ENCODE data around the gene OSBPL10. TPM values are rescaled to one million over a fixed set of nuclear protein-coding genes. Genes with fewer than 3 reads are reported as not detected.

Gene OSBPL10
- total RNA-seq, 1 donor from 2014 or later, result 45.4 TPM

- no peak for DNase-seq (ENCODE audit: low spot score)
- no peak overlapping the region for H3K4me3 Mint-ChIP-seq (ENCODE audit: unreplicated experiment)
- H3K9me3 Mint-ChIP-seq (ENCODE audit: low read depth), result no peaks in the 10 kb centered on the region
- peaks cover 1% of the 10 kb centered on the region for H3K36me3 Mint-ChIP-seq (ENCODE audit: low read depth)
- H3K27ac Mint-ChIP-seq (ENCODE audit: unreplicated experiment), result no peak overlapping the region
- peaks cover 34% of the 10 kb centered on the region for H3K4me1 Mint-ChIP-seq (ENCODE audit: low read depth)
- H3K27me3 Mint-ChIP-seq (ENCODE audit: low read depth), result no peaks in the 10 kb centered on the region
- TF ChIP-seq, protein P1, sequence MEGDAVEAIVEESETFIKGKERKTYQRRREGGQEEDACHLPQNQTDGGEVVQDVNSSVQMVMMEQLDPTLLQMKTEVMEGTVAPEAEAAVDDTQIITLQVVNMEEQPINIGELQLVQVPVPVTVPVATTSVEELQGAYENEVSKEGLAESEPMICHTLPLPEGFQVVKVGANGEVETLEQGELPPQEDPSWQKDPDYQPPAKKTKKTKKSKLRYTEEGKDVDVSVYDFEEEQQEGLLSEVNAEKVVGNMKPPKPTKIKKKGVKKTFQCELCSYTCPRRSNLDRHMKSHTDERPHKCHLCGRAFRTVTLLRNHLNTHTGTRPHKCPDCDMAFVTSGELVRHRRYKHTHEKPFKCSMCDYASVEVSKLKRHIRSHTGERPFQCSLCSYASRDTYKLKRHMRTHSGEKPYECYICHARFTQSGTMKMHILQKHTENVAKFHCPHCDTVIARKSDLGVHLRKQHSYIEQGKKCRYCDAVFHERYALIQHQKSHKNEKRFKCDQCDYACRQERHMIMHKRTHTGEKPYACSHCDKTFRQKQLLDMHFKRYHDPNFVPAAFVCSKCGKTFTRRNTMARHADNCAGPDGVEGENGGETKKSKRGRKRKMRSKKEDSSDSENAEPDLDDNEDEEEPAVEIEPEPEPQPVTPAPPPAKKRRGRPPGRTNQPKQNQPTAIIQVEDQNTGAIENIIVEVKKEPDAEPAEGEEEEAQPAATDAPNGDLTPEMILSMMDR (IDR thresholded peaks at IDR 0.05), result no peak
These were observed 141.7 kb downstream of the OSBPL10 start for GRCh38 chr3:31839144-31839917.

DNA sequence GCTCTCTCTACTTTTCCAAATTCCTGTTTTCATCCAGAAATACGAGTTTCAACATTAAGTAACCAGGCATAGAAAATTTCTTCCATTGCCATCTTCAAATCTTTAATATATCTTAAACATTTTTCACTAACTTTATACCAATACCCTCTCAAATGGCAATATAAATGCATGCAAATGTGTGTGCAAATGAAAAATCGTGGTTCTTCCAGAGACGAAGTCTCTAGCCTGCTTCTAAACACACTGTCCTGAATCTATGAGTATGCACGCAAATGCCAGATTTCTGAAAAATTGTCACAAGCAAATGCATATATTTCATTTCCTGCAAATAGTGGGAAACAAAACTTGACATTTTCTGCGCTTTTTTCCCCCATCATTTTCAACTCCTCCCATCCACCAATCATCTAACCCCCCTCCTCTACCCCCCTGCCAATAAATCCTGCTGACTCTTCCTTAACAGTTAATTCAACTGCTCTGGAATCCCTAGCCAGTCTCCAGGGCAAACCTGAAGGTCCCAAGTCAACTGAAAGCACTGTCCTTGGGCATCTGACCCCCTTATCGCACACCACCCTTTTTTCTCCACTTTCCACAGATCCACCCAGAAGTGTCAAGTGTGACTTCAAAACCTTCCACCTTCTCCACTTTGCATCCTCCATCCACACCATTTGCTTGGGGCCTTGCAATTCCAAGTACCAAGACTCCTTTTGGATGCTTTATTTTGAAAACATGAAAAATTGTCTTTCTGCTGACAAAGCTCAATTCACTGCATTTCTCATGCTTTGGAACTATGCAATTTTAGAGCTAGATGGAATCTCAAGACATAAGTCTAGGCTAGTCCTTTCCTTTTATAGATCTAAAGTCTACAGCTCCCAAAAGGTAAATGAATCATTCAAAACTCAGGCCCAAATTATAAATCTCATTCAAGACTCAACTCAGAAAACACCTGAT lies 144.7 kb downstream of the OSBPL10 start:
- Mint-ChIP-seq H3K27me3 (ENCODE audit: low read depth) (no peaks in the 10 kb centered on the region), H3K27ac (ENCODE audit: unreplicated experiment) (peak overlapping the region; percentile 29), H3K36me3 (ENCODE audit: low read depth) (peaks cover 1% of the 10 kb centered on the region), H3K4me1 (ENCODE audit: low read depth) (peaks cover 56% of the 10 kb centered on the region), H3K9me3 (ENCODE audit: low read depth) (no peaks in the 10 kb centered on the region), H3K4me3 (ENCODE audit: unreplicated experiment) (no peak overlapping the region)
- TF ChIP-seq, protein P1 (IDR thresholded peaks at IDR 0.05), result no peak
- no peak for DNase-seq (ENCODE audit: low spot score)

GRCh38 chr3:31833391-31834190 lies 147.5 kb downstream of the OSBPL10 start:
- Mint-ChIP-seq H3K4me1 (ENCODE audit: low read depth) (peaks cover 49% of the 10 kb centered on the region), H3K4me3 (ENCODE audit: unreplicated experiment) (no peak overlapping the region), H3K36me3 (ENCODE audit: low read depth) (peaks cover 3% of the 10 kb centered on the region), H3K27me3 (ENCODE audit: low read depth) (no peaks in the 10 kb centered on the region), H3K27ac (ENCODE audit: unreplicated experiment) (no peak overlapping the region), H3K9me3 (ENCODE audit: low read depth) (no peaks in the 10 kb centered on the region)
- no peak for DNase-seq (ENCODE audit: low spot score)
- TF ChIP-seq, protein P1 (IDR thresholded peaks at IDR 0.05), result no peak

GRCh38 chr3:31832551-31832950 lies 148.5 kb downstream of the OSBPL10 start:
- Mint-ChIP-seq H3K4me3 (ENCODE audit: unreplicated experiment) (no peak overlapping the region), H3K27me3 (ENCODE audit: low read depth) (no peaks in the 10 kb centered on the region), H3K9me3 (ENCODE audit: low read depth) (no peaks in the 10 kb centered on the region), H3K4me1 (ENCODE audit: low read depth) (peaks cover 49% of the 10 kb centered on the region), H3K27ac (ENCODE audit: unreplicated experiment) (peak overlapping the region; percentile 19), H3K36me3 (ENCODE audit: low read depth) (peaks cover 3% of the 10 kb centered on the region)
- TF ChIP-seq, protein P1 (IDR thresholded peaks at IDR 0.05), result no peak
- DNase-seq (ENCODE audit: low spot score), result no peak
